ENCODE measurements around the gene RNASE9. TPM values are rescaled to one million over a fixed set of nuclear protein-coding genes. Genes with fewer than 3 reads are reported as not detected.

Gene RNASE9
- polyA plus RNA-seq, 1 experiment, result not detected

GRCh38 chr14:20555845-20556244 lies 5.0 kb downstream of the RNASE9 start:
- Histone ChIP-seq H3K27me3 (ENCODE audit: control insufficient read depth, insufficient read depth, low read length) (peaks cover 3% of the 10 kb centered on the region), H3K27ac (ENCODE audit: low read depth, low read length) (no peak overlapping the region), H3K9me3 (ENCODE audit: control insufficient read depth, insufficient read depth, low read length) (no peaks in the 10 kb centered on the region), H3K4me3 (ENCODE audit: low read depth, low read length) (no peak overlapping the region)
- DNase-seq (ENCODE audit: low read depth, low spot score), result no peak
- CTCF ChIA-PET, result interaction anchor here (1.1 kb wide), 1 partner anchor 25 kb away, joined by 3 read pairs; no protein-coding TSS in a partner anchor
- POLR2A ChIA-PET, result no interaction called here
- TF ChIP-seq CTCF (IDR thresholded peaks at IDR 0.05; ENCODE audit: low read depth, low read length), result no peak

GRCh38 chr14:20553024-20553423 lies 7.8 kb downstream of the RNASE9 start:
- no peak for DNase-seq (ENCODE audit: low read depth, low spot score)
- no peak overlapping the region for H3K4me3 ChIP-seq (ENCODE audit: low read depth, low read length)
- no peak for TF ChIP-seq CTCF (IDR thresholded peaks at IDR 0.05; ENCODE audit: low read depth, low read length)
- H3K9me3 ChIP-seq (ENCODE audit: control insufficient read depth, insufficient read depth, low read length), result no peaks in the 10 kb centered on the region
- peaks cover 3% of the 10 kb centered on the region for H3K27me3 ChIP-seq (ENCODE audit: control insufficient read depth, insufficient read depth, low read length)
- H3K27ac ChIP-seq (ENCODE audit: low read depth, low read length), result no peak overlapping the region
- ChIA-PET CTCF (no interaction called here), POLR2A (no interaction called here)

GRCh38 chr14:20551606-20552005 lies 9.2 kb downstream of the RNASE9 start:
- no peak for TF ChIP-seq CTCF (IDR thresholded peaks at IDR 0.05; ENCODE audit: low read depth, low read length)
- Histone ChIP-seq H3K27ac (ENCODE audit: low read depth, low read length) (no peak overlapping the region), H3K4me3 (ENCODE audit: low read depth, low read length) (no peak overlapping the region), H3K27me3 (ENCODE audit: control insufficient read depth, insufficient read depth, low read length) (peaks cover 5% of the 10 kb centered on the region), H3K9me3 (ENCODE audit: control insufficient read depth, insufficient read depth, low read length) (no peaks in the 10 kb centered on the region)
- POLR2A ChIA-PET, result no interaction called here
- CTCF ChIA-PET, result no interaction called here
- DNase-seq (ENCODE audit: low read depth, low spot score), result no peak

GRCh38 chr14:20550926-20551325 lies 9.9 kb downstream of the RNASE9 start:
- DNase-seq (ENCODE audit: low read depth, low spot score), result no peak
- POLR2A ChIA-PET, result no interaction called here
- no peak for TF ChIP-seq CTCF (IDR thresholded peaks at IDR 0.05; ENCODE audit: low read depth, low read length)
- H3K9me3 ChIP-seq (ENCODE audit: control insufficient read depth, insufficient read depth, low read length), result no peaks in the 10 kb centered on the region
- H3K27me3 ChIP-seq (ENCODE audit: control insufficient read depth, insufficient read depth, low read length), result peaks cover 8% of the 10 kb centered on the region
- no peak overlapping the region for H3K4me3 ChIP-seq (ENCODE audit: low read depth, low read length)
- CTCF ChIA-PET, result no interaction called here
- no peak overlapping the region for H3K27ac ChIP-seq (ENCODE audit: low read depth, low read length)

- Histone ChIP-seq H3K27me3 (ENCODE audit: control insufficient read depth, insufficient read depth, low read length) (peaks cover 8% of the 10 kb centered on the region), H3K9me3 (ENCODE audit: control insufficient read depth, insufficient read depth, low read length) (no peaks in the 10 kb centered on the region), H3K4me3 (ENCODE audit: low read depth, low read length) (no peak overlapping the region), H3K27ac (ENCODE audit: low read depth, low read length) (no peak overlapping the region)
- no peak for TF ChIP-seq CTCF (IDR thresholded peaks at IDR 0.05; ENCODE audit: low read depth, low read length)
- ChIA-PET POLR2A (no interaction called here), CTCF (interaction anchor here (1.1 to 1.7 kb wide), 3 partner anchors 18 to 221 kb away, joined by 3 to 9 read pairs (median 3); no protein-coding TSS in a partner anchor)
- no peak for DNase-seq (ENCODE audit: low read depth, low spot score)
Observed at GRCh38 chr14:20548414-20549158, 12.3 kb downstream of the RNASE9 start.
